HG03159 (cell line): ENCODE data around the gene GALNT9.

Experiments
- ATAC-seq: cut with Tn5 transposase; IDR thresholded peaks from one replicate; pipeline ENCODE4 v1.9.1; 2021; ENCODE audit warnings: mild to moderate bottlenecking, moderate library complexity; ENCODE audit not compliant: unreplicated experiment

Gene GALNT9

DNA sequence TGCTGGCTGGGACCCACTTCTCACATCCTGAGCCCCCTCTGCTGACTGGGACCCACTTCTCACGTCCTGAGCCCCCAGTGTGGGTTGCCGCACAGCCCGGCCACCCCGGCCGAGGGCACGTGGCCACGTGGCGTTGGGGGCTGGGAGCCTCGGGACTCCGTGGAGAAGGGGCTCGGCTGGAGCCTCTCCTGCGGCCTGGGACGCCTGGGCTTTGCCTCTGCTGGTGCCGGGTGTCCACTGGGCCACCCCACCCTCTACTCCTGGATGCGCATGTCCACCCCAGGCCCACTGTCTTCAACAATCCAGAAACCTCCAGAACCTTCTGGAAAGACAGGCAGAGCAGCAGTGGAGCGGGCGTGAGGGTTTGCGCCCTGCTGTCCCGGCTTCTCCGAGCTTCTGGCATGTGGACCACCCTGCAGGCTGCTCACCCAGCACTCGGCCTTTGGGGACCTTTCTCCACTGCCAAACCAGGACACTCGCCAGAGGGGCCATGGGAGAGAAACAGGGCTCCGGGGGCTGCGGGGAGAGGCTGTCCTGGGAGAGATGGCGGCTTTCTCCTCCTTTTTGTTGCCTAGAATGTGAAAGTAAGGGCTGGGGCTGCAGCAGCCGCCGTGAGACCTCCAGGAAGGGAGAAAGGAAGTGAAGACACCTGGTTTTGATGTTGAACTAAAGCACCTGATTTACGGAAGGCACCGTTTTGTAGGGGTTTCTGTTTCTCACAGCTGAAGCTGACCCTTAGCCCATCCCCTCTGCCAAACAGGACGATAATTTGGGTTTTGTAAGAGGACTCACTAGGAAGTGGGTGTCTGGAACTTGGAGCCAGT lies 155.2 kb downstream of the GALNT9 start:
- ATAC-seq, result no peak

DNA sequence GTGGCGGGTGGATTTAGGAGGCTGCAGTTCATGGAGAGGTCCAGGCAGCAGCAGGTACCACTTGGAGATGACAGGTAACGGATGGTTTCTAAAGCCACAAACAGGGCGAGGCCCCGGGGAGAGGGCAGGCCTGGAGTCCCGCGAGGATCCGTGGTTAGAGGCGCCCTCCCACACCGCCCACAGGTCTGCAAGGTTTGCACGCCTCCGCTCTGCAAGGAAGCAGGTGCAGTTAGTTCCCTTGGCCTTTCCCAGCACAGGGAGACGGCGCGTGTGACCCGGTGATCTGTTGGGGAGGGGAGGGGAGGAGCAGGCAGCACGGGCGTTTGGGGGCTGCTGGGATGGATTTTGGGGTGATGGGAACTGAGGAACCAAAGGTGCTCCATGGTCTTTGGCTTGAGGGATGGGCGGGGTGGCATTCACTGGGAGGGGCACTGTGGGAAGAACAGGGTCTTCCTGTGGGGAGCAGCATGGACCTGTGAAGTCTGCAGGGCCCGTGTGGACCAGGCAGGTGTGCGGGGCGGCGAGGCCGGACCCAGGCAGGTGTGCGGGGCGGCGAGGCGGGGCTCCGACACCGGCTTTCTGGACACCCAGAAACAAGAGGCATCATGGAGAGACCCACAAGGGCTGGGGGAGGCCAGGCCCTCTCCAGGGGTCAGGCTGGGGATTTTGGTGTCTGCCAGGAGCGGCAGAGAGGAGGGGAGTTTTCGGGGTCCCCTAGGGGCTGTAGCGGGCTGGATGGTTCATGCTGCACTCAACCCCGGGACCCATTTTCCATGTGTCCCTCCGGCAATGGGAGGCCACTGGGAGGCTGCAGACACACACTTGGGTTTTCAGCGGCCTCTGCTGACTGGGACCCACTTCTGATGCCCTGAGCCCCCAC lies 156.0 kb downstream of the GALNT9 start:
- ATAC-seq, result no peak

DNA sequence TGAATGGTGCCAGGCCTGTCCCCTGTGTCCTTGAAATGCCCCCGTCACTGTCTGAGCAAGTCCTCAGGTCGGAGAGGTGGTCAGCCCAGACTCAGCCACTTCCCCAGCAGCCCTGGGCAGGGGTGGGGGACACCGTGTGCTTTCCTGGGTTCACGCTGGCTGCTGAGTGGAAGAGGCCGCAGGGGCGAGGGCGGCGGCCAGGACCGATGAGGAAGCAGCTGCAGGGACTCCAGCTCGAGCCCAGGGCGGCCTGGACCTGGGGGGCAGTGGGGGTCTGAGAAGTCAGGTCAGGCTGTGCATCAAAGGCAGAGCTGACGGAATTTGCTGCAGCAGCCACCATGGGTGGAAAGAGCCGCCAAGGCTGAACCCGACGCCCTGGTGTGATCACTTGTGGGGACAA lies 156.8 kb downstream of the GALNT9 start:
- ATAC-seq, result no peak

DNA sequence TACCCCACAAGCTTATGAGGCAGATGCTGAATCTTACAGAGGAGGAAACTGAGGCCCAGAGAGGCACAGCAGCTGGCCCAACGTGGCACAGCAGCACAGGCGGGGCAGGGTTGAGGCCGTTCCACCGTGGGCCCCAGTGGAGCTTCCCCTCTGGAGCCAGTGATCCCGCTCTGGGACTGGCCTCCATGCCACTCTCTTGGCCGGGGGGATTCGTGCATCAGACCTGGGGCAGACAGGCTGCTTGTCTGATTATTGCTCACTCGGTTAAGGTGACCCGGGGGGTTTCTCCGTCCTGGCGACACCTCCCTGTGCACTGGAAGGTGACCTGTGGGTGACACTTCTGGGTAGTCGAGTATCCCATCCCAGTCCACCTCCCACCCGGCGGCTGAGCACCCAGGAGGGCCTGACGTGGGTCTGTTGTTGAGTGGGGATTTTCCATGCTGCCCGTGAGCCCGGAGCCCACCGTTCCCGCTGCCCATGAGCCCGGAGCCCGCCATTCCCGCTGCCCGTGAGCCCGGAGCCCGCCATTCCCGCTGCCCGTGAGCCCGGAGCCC lies 157.3 kb downstream of the GALNT9 start:
- ATAC-seq, result no peak

DNA sequence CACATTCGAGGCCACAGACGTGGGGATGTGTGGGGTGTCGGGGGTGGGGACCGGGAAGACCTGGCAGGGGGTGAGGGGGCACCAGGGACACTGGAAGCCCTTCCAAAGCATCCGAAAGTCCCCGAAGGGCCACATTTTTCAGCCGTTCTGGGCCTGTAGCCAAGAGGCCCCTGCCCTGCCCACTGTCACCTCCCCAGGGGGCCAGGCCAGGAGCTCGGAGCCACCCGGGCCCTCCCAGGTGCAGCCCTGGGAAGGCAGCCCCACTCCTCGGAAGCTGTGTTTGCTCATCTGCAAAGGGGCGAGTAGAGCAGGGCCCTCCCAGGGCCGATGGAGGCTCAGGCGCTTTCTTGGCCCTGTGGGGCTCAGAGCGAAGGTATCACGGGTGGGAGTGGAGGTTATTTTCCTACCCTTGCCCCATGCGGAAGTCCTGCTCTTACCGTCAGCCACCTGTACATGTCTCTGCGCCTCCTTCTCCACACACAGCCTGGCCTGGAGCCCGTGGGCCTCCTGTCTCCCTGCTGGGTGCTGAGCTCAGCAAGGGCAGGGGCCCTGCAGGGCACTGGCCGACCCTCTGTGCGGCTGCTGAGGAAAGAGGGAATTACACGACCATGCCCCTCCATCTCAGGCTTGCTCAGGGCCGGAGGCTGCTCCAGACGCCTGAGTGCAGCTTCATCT lies 158.0 kb downstream of the GALNT9 start:
- no peak for ATAC-seq

DNA sequence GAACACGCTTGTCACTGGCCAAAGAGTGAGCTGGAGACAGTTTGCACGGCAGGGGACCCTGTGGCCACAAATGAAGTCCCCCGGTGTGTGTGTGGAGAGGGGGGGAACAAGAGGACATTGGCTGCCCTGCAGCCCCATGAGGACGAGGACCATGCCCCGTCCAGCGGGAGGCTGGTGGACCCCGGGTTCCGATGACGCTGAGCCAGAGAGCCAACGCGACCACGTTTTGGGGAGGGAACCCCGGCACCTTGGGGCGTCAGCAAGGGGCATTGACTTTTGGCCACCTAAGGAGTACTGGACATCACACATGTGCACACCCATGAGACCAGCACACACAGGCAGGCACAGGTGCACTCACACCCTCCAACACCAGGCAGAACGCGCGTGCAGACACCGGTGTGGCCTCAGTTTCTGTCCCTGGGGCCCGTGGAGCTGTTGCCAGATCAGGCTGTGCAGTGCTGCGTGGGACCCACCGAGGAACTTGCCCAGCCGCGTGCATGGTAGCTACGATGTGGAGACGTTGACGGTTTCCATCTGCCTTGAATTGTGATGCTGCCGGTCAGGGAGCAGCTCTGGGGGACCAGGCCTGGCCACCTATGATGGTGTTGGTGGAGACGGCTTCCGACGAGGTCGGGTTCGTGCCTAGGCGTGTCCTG lies 158.6 kb downstream of the GALNT9 start:
- no peak for ATAC-seq

DNA sequence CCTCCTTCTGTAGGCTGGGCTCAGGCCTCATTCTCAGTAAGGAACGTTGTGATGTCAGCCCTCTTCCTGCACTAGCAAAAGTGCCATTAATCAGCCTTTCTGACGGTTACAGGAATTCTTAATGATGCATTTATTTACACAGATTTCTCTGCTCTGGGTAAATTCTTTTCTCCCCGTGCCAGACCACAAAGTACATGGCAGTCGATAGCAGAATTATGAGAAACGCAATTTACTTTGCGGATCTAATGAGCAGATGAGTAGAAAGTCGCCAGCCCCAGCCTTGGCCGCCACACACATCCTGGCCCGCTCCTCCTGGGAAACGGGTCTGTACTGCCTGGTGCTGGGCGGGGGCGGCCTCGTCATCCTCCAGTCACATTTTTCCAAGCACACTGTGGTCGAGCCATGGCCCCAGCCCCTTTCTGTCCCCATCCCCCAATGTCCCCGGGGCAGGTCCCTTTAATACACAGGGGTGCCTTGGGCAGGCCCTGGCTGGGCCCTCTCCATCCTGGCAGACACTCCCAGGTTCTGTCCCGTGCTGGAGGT lies 159.2 kb downstream of the GALNT9 start:
- ATAC-seq, result no peak

DNA sequence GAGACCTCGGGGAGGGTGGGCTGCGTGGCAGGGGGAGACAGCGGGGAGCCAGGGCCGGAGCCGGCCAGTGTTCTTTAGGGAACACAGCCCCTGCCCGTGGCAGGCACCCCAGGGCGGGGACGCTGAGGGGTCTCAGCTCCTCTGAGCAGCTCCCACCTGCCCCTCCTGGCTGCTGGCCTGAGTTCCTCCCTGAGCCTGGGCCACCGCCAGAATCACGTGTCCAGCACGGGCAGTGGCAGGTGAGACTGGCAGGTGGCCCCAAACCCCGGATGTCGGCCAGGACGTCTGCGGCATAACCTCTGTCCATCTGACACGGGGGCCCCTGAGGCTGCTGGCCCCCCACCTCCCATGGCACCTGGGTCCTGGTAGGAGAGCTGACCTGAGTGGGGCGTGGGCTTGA lies 160.0 kb downstream of the GALNT9 start:
- ATAC-seq, result no peak

DNA sequence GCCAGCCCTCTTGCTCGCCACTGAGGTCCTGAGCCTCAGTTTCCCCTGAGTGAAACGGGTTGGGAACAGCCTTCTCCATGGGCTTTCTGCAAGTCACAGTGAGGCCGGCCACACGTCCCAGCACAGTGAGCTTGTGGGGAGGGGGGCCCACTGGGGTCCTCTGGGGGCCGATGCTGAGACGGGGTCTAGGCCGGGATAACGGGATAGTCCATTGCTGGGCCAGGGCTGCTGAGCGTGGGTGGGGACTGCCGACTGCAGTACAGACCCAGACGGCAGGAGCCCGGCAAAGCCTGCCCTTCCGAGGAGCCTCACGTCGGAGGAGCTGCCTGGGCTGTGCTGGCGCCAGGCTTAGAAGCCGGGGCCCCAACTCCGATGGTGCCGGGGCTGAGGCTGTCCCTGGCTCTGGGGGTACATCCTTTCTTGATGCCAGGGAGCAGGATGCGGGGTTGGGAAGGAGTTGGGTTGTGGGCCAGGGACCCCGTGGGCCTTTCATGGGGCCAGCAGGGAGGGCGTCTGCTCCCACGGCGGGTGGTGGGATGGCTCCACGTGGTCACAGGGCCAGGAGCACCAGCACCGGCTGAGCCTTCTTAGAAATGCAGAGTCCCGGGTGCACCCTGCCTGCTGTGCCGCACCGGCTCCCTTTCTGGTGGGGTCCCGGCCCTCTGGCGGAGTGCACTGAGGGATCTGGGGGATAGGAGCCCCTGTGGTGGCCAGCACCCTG lies 160.9 kb downstream of the GALNT9 start:
- ATAC-seq, result no peak

DNA sequence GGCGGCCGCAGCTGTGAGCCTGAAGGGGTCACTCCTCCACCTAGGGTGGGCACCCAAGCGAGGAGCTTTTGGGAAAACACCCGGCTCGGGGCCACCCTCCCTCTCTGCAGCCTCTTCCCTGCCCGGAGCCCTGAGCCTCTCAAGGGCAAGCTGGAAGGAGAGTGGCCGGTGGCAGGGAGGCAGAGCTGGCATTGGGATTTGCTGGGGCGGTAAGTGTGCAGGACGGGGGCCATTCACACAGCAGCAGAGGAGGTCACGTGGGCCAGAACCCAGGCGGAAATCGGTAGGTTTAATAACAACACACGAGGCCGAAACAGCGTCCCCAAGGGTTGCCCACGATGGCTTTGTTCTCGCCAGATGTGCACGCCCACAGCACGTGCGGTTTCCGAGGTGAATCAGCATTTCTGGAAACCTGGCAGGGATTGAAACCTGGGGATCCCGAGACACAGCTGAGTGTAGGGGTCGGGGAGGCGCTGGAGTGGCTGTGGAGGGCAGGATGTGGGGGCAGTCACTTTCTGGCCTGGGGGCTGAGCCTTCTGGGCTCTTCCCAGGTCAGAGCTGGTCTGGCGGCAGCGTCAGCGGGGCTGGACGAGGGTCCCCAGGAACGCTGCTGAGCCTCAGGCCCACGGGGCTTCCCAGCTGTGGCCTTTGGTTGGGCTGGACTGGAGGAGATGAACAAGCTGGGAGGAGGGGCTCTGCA lies 161.6 kb downstream of the GALNT9 start:
- ATAC-seq, result no peak

DNA sequence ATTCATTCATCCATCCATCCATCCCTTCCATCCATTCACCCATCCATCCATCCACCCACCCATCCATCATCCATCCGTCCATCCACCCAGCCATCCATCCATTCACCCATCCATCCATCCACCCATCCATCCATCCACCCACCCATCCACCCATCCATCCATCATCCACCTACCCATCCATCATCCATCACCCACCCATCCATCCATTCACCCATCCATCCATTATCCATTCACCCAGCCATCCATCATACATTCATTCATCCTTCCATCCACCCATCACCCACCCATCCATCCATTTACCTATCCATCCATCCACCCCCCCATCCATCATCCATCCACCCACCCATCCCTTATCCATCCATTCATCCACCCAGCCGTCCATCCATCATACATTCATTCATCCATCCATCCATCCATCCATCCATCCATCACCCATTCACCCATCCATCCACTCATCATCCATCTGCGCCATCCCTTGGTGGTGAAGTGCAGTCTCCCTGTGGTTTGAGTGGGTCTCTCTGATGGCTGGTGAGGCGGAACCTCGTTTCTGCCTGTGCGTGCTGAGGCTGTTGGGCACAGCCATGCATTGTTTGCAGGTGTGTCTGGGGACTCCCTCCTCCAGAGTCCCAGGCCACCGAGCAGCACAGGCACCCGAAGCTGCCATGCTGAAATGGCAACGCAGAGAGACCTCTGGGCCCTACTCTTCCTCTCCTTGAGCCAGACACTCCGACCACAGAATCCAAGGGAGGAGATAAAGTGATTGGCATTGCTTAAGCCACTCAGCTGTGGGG lies 162.4 kb downstream of the GALNT9 start:
- no peak for ATAC-seq

DNA sequence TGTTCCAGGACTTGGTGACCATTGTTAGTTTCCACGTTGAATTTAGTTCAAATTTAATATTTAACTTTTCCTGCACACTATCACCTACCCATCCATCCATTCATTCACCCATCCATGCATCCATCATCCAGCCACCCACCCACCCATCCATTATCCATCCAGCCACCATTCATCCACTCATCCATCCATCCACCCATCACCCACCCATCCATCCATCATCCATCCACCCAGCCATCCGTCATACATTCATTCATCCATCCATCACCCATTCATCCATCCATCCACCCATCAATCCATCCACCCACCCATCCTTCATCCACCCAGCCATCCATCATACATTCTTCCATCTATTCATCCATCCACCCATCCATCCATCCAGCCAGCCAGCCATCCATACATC lies 163.3 kb downstream of the GALNT9 start:
- ATAC-seq, result no peak

DNA sequence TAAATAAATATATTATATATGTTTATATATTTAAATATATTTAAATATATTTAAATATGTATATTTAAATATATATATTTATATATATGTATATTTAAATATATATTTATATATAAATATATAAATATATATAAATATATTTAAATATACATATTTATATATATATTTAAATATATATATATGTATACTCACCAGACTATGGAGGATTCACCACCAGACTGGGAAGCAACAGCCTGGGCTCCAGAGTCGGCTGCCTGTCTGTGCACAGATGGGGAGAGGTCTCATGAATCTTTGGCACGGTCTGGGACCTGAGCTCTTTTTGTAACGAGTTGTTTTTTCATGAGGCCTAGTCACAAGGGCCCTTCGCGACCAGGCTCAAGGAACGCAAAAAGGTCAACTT lies 163.8 kb downstream of the GALNT9 start:
- no peak for ATAC-seq

DNA sequence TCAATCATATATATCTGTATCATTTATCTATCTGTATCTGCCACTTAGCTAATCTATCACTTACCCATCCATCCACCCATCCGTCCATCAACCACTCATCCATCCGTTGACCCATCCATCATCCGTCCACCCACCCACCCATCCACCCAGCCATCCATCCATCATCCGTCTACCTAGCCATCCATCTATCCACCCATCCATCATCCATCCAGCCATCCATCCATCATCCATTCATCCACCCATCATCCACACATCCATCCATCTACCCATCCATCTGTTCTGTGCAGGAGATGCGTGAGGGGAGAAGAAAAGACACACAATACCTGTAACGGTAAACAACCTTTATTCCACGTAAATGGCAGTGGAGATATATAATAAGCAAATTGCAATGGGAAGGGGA lies 165.0 kb downstream of the GALNT9 start:
- ATAC-seq, result no peak

DNA sequence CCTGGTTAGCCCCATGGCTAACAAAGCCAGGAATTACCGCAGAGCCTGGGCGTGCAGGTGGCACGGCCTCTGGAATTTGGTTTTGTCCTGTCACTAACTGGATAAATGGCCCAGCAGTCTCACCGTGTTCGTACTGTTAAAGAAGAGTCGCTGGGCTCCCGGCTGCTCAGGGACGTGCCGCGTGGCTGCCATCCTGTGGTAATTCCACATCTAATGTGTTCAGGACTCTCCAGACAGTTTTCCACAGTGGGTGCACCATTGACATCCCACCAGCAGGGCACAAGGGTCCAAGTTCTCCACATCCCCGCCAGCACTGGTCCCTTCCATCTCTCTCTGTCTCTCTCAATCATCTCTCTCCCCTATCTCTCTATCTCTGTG lies 165.5 kb downstream of the GALNT9 start:
- no peak for ATAC-seq

DNA sequence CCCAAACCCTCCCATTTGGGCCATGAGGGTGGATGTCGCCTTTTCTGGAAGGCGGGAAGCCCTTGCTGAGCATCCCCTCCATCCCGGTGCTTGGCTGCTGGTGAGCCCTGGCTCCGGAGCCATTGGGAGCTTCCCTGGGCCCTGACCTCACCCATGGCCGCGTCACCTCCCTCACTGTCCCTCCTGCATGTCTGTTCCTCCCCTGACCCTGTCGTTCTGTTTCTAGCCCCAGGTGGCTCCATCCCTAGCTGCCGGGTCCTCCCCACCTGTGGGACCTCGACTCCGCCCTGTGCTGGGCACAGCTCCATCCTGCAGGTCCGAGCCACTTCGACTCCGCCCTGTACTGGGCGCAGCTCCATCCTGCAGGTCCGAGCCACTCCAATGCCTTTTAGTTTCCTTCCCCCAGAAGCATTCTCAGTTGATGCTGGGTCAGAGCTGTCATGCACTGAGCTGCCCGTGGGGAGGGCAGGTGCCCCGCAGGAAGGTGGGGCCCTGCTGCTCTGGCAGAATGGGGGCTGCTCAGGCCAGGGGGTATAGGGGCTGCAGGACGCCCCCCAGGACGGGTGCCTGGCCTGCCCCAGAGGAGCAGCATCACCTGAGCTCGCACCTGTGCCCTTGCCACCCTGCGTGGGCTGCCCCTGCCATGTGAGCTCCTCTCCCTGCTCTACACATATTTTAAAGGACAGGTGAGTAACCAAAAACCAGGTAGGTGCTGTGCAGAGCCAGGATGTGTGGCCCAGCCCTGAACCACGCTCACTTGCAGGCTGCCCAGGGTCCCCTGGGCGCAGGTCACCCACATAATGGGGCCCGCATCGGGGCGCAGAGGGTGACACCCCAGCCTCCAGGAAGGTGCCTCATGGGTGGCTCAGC lies 166.1 kb downstream of the GALNT9 start:
- ATAC-seq, result no peak

DNA sequence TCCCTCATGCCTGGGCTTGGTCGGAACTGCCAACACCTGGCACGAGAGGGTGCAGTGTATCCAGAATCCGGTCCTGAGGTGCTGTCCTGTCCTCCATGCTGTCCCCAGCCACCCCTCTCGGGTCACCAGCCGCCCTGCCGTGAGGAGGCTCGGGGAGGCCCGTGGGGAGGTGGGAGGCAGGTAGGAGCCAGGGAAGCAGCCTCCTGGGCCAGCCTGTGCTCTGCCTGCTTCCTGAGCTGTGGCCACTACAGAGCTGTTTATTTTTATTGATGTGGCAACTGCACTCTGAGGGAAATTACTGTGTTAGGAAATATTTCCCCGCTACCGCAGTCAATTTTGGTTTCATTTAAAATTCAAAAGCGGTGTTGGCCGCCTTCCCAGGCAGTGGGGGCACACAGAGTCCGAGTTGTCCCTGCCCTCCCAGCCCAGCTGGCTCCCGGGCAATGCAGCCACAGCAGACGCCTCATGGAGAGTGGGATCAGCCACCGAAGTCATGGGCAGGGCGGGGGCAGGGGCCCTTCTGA lies 166.8 kb downstream of the GALNT9 start:
- no peak for ATAC-seq
